Activated CD8-positive, alpha-beta T cell treated with anti-CD3 and anti-CD28 coated beads for 36 hours (primary cell): ENCODE measurements around the gene RAB11FIP4. TPM values are rescaled to one million over a fixed set of nuclear protein-coding genes. Genes with fewer than 3 reads are reported as not detected.

Source experiments
- ATAC-seq: fragments of 200-7000 bp; cut with Tn5 transposase; one replicate; pipeline ENCODE4 v1.10.0; 2021; ENCODE audit warnings: mild to moderate bottlenecking, moderate library complexity
- CTCF ChIA-PET: fragments of 350-600 bp; sonication (Branson Sonifier 250); formaldehyde crosslinking; loops from one replicate; lab custom pipeline; 2021; ENCODE audit warnings: antibody characterized with exemption; lab: Charles Lee
- POLR2A ChIA-PET: fragments of 350-600 bp; sonication (Branson Sonifier 250); formaldehyde crosslinking; loops from one replicate; lab custom pipeline; 2021; ENCODE audit warnings: antibody characterized with exemption; lab: Charles Lee
- DNase-seq: peaks from one replicate; pipeline ENCODE4 v3.0.0-alpha.2; 2020
- H3K27ac Mint-ChIP-seq: one replicate; pipeline ENCODE4 v1.8.0; 2021; ENCODE audit warnings: mild to moderate bottlenecking, mixed read lengths
- H3K27me3 Mint-ChIP-seq: one replicate; pipeline ENCODE4 v1.8.0; 2021; ENCODE audit warnings: mixed read lengths
- H3K36me3 Mint-ChIP-seq: one replicate; pipeline ENCODE4 v1.8.0; 2021; ENCODE audit warnings: low read depth, mixed read lengths
- H3K4me1 Mint-ChIP-seq: one replicate; pipeline ENCODE4 v1.8.0; 2021; ENCODE audit warnings: low read depth, mixed read lengths
- H3K4me3 Mint-ChIP-seq: one replicate; pipeline ENCODE4 v1.8.0; 2021; ENCODE audit warnings: mild to moderate bottlenecking, moderate library complexity, mixed read lengths
- H3K9me3 Mint-ChIP-seq: one replicate; pipeline ENCODE4 v1.8.0; 2021; ENCODE audit warnings: mixed read lengths
- intact Hi-C: fragments of 100-400 bp; cut with micrococcal nuclease; formaldehyde crosslinking; loops from one replicate; pipeline ENCODE4 v1.10.0; 2022
- total RNA-seq, 2 experiments: library from RNA; stranded (reverse); gene quantifications; one replicate each; pipeline ENCODE4 v1.2.3, GENCODE V29; 2021
- TF ChIP-seq, protein P1 (sequence below): fragments of 200-600 bp; IDR thresholded peaks from one replicate; pipeline ENCODE4 v1.8.0; 2022; ENCODE audit warnings: antibody characterized with exemption, mild to moderate bottlenecking

RAB11FIP4 gene
- total RNA-seq, 2 experiments from 2014 or later: 38.2 to 39.1 TPM

DNA sequence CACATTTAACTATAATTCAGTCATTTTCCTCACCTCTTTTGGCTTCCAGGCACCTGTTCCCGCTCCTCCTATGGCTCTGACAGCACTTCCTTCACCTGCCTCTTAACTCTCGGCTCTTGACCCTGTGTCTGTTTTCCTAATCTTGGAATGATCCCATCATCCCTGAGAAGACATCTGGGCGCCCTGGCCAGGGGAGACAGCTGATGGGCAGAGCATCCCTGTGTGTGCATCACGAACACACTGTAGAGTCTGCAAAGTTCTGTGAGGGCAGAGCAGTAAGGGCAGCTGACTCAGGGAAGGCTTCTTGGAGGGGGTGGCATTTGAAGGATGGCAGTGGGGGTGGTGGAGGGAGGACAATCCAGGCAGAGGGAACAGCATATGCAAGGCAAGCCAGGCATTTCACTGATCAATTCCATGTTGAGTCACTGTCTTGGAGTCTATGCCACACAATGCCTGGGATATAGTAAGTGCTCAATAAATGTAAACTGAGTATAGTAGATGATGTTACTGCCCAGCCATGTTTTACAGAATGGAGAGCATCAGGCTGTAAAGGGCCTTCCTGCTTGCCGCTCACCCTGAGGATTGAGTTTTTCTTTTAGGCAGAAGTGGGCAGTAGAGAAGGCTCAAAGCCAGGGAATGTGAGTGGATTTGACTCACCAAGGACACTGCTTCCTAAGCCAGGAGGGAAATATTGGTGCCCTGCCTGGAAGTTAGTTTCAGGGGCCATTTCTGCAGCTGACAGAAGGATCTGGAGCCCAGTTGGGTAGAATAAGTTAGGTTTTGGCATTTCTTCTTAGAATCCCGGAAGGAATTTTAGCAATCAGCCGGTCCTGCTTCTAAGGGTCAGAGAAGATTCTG lies 5.8 kb upstream of the RAB11FIP4 start:
- ChIA-PET POLR2A (no interaction called here), CTCF (interaction anchor here (0.7 kb wide), 1 partner anchor 10 kb away, joined by 4 read pairs; no protein-coding TSS in a partner anchor)
- Mint-ChIP-seq H3K9me3 (no peaks in the 10 kb centered on the region), H3K27ac (no peak overlapping the region), H3K27me3 (peaks cover 16% of the 10 kb centered on the region), H3K36me3 (no peaks in the 10 kb centered on the region), H3K4me3 (no peak overlapping the region), H3K4me1 (peaks cover 2% of the 10 kb centered on the region)
- TF ChIP-seq, protein P1, sequence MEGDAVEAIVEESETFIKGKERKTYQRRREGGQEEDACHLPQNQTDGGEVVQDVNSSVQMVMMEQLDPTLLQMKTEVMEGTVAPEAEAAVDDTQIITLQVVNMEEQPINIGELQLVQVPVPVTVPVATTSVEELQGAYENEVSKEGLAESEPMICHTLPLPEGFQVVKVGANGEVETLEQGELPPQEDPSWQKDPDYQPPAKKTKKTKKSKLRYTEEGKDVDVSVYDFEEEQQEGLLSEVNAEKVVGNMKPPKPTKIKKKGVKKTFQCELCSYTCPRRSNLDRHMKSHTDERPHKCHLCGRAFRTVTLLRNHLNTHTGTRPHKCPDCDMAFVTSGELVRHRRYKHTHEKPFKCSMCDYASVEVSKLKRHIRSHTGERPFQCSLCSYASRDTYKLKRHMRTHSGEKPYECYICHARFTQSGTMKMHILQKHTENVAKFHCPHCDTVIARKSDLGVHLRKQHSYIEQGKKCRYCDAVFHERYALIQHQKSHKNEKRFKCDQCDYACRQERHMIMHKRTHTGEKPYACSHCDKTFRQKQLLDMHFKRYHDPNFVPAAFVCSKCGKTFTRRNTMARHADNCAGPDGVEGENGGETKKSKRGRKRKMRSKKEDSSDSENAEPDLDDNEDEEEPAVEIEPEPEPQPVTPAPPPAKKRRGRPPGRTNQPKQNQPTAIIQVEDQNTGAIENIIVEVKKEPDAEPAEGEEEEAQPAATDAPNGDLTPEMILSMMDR: no peak
- no peak for DNase-seq
- no peak for ATAC-seq
- intact Hi-C loops: no loop called here

DNA sequence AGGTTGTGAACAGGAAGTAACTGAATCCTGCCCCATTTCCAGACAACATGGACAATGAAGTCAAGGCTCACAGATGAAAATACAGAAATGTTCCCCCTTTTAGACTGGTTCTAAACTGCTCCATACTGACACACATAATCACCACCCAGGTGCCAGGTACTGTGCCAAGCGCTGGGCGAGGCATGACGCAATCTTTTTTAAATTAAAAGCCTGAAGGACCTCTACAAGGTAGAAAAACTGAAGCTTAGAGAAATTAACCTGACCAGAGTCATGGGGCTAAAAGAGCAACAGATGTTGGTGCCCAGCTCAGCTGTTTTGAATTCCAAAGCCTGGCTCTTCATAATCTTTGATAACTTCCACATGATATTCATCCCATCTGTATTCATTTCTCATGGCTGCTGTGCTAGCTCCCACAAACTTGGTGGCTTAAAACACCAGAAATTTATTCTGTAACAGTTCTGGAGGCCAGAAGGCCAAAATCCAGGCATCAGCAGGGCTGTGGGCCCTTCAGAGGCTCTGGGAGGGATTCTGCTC lies 4.9 kb upstream of the RAB11FIP4 start:
- ATAC-seq (no peak), DNase-seq (no peak)
- peaks cover 2% of the 10 kb centered on the region for H3K4me1 Mint-ChIP-seq
- H3K27ac Mint-ChIP-seq: no peak overlapping the region
- TF ChIP-seq, protein P1: no peak
- H3K36me3 Mint-ChIP-seq: no peaks in the 10 kb centered on the region
- no peaks in the 10 kb centered on the region for H3K9me3 Mint-ChIP-seq
- intact Hi-C loops: no loop called here
- H3K4me3 Mint-ChIP-seq: no peak overlapping the region
- ChIA-PET CTCF (no interaction called here), POLR2A (no interaction called here)
- H3K27me3 Mint-ChIP-seq: peaks cover 20% of the 10 kb centered on the region

GRCh38 chr17:31387438-31387837 lies 4.0 kb upstream of the RAB11FIP4 start:
- ChIA-PET CTCF (interaction anchor here (4.9 kb wide), 1 partner anchor 137 kb away, joined by 41 read pairs; no protein-coding TSS in a partner anchor), POLR2A (no interaction called here)
- H3K4me3 Mint-ChIP-seq: no peak overlapping the region
- H3K9me3 Mint-ChIP-seq: no peaks in the 10 kb centered on the region
- ATAC-seq: no peak
- H3K36me3 Mint-ChIP-seq: no peaks in the 10 kb centered on the region
- intact Hi-C loops: no loop called here
- H3K4me1 Mint-ChIP-seq: peaks cover 3% of the 10 kb centered on the region
- peaks cover 24% of the 10 kb centered on the region for H3K27me3 Mint-ChIP-seq
- no peak overlapping the region for H3K27ac Mint-ChIP-seq
- TF ChIP-seq, protein P1: no peak
- no peak for DNase-seq

- intact Hi-C loops: no loop called here
- Mint-ChIP-seq H3K36me3 (no peaks in the 10 kb centered on the region), H3K9me3 (no peaks in the 10 kb centered on the region), H3K27ac (no peak overlapping the region), H3K4me1 (peaks cover 5% of the 10 kb centered on the region), H3K4me3 (no peak overlapping the region), H3K27me3 (peaks cover 33% of the 10 kb centered on the region)
- POLR2A ChIA-PET: interaction anchor here (0.5 kb wide), 1 partner anchor 162 kb away, joined by 3 read pairs; no protein-coding TSS in a partner anchor
- ATAC-seq (no peak), DNase-seq (no peak)
- CTCF ChIA-PET: interaction anchor here (0.9 to 4.9 kb wide), 6 partner anchors 9 to 136 kb away, joined by 3 to 41 read pairs (median 8); no protein-coding TSS in a partner anchor
- TF ChIP-seq, protein P1: no peak
Observed at GRCh38 chr17:31388351-31388750, 3.1 kb upstream of the RAB11FIP4 start.
